ENCODE data around the gene BCL7A.

BCL7A gene

DNA sequence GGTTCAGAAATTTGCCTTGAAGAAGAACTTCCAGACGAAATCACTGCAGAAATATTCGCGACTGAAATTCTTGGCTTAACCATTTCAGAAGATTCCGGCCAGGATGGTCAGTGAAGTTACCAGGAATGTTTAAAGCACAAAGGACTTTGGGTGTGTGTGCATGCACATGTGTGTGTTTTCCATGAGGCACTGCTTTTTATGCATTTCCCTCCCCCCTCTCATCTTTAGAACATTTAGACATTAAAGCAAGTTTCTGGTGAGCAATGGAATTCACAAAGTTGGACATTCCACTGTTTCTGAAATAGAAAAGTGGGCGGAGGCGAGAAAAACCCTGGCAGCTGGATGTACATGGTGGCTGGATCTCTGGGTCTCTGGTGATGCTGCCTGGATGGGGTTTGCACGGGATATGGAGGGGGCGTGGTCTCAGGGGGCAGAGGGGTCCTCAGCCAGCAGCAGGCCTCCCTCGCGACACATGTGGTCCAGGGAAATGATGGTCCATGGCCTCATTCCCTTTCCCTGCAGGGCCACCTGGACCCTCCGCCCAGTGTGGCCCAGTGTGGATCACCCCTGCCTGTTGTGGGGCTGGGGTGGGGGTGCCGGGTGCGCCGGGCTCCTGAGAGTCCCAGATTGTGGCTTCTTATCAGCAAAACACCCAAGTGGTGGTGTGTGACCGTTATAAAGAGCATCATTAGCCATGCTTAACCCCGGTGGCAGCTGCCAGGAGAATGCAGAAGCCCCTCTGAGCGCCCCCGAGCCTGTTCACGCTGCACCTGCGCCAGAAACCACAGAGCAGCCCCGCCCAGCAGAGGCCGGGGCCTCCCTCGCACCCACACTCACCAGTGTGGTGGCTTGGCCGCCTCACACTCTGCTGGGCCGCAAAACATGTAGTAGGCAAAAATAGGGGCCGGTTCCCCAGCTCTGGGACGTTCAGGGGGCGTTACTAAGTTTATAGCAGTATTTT lies 17.8 kb upstream of the BCL7A start:
- H3K4me3 ChIP-seq (ENCODE audit: low read depth, low read length): no peak overlapping the region
- DNase-seq (ENCODE audit: low read depth): no peak
- TF ChIP-seq, protein P1, sequence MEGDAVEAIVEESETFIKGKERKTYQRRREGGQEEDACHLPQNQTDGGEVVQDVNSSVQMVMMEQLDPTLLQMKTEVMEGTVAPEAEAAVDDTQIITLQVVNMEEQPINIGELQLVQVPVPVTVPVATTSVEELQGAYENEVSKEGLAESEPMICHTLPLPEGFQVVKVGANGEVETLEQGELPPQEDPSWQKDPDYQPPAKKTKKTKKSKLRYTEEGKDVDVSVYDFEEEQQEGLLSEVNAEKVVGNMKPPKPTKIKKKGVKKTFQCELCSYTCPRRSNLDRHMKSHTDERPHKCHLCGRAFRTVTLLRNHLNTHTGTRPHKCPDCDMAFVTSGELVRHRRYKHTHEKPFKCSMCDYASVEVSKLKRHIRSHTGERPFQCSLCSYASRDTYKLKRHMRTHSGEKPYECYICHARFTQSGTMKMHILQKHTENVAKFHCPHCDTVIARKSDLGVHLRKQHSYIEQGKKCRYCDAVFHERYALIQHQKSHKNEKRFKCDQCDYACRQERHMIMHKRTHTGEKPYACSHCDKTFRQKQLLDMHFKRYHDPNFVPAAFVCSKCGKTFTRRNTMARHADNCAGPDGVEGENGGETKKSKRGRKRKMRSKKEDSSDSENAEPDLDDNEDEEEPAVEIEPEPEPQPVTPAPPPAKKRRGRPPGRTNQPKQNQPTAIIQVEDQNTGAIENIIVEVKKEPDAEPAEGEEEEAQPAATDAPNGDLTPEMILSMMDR (IDR thresholded peaks at IDR 0.05; ENCODE audit: control insufficient read depth, extremely low read depth, insufficient read depth): no peak

DNA sequence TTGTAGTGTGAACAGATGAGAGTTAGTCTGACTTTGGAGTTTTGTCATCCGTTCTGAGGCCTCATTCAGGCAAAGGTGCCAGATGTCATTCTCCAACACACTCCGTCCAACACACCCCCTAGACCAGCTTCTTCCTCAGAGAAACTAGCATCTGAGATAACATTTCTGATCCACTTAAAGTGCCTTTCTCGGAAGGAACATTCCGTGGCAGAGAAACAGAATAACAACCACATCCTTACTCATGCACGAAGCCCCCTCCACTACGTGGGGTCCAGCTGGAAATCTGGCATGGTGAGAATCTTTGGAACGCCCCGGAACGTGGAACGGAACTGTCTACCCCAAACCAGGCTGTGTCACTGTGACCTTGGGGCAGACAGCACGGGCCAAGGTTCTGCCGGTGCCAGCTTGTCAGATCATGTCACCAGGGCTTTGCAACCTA lies 17.0 kb upstream of the BCL7A start:
- TF ChIP-seq, protein P1 (IDR thresholded peaks at IDR 0.05; ENCODE audit: control insufficient read depth, extremely low read depth, insufficient read depth): no peak
- H3K4me3 ChIP-seq (ENCODE audit: low read depth, low read length): no peak overlapping the region
- no peak for DNase-seq (ENCODE audit: low read depth)

DNA sequence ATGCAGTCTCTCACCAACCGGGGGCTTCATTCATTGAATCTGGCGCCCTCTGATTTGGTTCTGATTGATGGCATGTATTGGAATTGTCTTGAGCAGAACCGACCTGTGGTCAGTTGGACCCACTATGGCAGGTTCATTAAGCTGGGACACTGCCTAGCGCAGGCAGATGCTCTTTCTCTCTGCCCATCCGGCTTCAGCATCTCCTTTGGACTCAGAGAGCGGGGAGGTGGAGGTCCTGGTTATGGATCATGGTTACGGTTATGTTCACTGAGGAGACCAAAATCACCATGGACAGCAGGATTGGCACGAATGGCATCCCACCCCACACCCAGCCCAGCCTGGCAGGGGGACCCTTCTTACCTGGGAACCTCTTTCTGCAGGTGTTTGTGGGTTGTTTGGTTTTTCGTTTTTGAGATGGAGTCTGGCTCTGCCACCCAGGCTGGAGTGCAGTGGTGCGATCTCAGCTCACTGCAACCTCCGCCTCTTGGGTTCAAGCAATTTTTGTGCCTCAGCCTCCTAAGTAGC lies 16.4 kb upstream of the BCL7A start:
- no peak for DNase-seq (ENCODE audit: low read depth)
- H3K4me3 ChIP-seq (ENCODE audit: low read depth, low read length): no peak overlapping the region
- TF ChIP-seq, protein P1 (IDR thresholded peaks at IDR 0.05; ENCODE audit: control insufficient read depth, extremely low read depth, insufficient read depth): no peak

DNA sequence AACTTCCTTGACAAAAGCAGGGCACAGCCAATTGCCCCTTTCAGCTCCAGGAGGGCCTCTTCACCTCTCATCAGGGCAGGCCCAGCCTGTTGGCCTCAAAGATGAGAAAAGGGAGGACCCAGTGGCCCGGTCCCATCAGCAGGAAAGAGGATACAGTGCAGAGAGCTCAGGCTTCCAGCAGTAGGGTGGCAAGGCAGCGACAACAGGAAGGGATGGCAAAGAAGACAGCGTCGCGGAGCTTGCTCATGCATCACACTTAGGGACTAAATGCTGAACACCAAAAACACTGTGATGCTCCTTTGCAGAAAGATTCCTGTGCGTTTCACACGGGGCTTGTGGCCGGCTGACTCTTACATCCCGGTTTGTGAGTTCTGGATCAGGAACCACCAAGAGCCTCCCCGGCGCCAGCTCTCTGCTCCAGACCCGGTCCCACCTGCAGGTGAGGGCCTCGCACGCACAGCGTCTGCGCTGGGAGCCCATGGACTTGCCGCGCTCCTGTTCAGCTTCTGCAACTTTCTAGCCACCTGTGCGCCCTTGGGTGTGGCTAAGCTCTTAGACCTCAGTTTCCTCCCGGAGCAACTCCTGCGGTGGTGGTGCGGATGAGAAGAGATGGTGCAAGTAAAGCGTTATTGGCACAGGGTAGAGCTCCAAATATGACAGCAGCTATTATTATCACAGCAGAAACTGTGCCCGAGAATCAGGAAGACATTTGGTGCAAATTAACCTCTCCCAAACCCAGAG lies 15.3 kb upstream of the BCL7A start:
- no peak overlapping the region for H3K4me3 ChIP-seq (ENCODE audit: low read depth, low read length)
- TF ChIP-seq, protein P1 (IDR thresholded peaks at IDR 0.05; ENCODE audit: control insufficient read depth, extremely low read depth, insufficient read depth): no peak
- DNase-seq (ENCODE audit: low read depth): no peak

DNA sequence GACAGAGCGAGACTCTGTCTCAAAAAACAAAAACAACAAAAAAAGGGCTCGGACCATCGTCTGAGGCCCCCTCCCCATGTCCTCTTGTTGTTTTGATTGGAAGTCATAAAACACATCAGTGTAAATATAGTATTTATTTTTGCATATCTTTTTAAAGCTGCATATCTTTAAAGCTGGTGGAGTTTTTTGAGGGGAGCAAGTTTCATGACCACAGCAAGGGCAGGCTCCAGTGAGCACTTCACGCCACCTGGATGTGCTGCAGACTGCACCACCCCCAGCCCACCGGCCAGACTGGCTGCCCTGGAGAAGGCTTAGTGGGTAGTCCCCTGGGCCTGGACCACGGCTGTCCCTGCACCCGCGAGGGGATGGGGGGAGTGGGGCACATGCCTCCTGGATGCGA lies 11.9 kb upstream of the BCL7A start:
- TF ChIP-seq, protein P1 (IDR thresholded peaks at IDR 0.05; ENCODE audit: control insufficient read depth, extremely low read depth, insufficient read depth): no peak
- no peak for DNase-seq (ENCODE audit: low read depth)
- no peak overlapping the region for H3K4me3 ChIP-seq (ENCODE audit: low read depth, low read length)

DNA sequence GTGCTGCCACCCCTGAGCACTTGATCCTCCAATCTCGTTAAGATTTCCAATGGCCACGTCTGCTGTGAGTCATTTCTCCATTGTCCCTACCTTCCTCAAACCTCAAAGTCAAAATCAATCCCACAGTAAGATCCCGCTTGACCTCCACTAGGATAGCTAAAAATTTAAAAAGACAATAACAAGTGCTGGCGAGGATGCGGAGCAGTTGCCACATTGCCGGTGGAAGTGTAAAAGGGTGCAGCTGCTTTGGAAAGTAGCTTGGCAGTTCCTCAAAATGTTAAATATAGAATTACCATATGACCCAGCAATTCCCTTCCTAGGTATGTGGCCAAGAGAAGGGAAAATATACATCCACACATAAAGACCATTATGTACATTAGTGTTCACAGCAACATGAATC lies 9.5 kb upstream of the BCL7A start:
- no peak for DNase-seq (ENCODE audit: low read depth)
- TF ChIP-seq, protein P1 (IDR thresholded peaks at IDR 0.05; ENCODE audit: control insufficient read depth, extremely low read depth, insufficient read depth): no peak
- no peak overlapping the region for H3K4me3 ChIP-seq (ENCODE audit: low read depth, low read length)
